Measurements from ENCODE around the gene KIFC3.

- TF ChIP-seq CTCF (IDR thresholded peaks at IDR 0.05; ENCODE audit: low read length) (no peak), EZH2phosphoT487 (IDR thresholded peaks at IDR 0.05; ENCODE audit: low read length) (no peak)
Observed at GRCh38 chr16:57840833-57841232, 38.5 kb upstream of the KIFC3 start.
